ENCODE data around the gene TDRD1.

GRCh38 chr10:114250236-114250635 lies 71.1 kb downstream of the TDRD1 start:
- TF ChIP-seq TAF1 (IDR thresholded peaks at IDR 0.05; ENCODE audit: borderline replicate concordance, insufficient read depth, low read length): no peak
- no peak for TF ChIP-seq POLR2AphosphoS5 (IDR thresholded peaks at IDR 0.05; ENCODE audit: low read depth, low read length)

Measured in PFSK-1 (cell line).